VCaP (cell line): ENCODE data around the gene PLPP1.

Experiments used
- H3K27ac ChIP-seq: fragments of 450-650 bp; 2 replicates; pipeline ENCODE4 v1.5.1; 2017
- CTCF ChIP-seq: fragments of 450-650 bp; conservative IDR thresholded peaks from 2 replicates; pipeline ENCODE4 v1.5.1; 2017; ENCODE audit warnings: mild to moderate bottlenecking, moderate library complexity

PLPP1 gene

GRCh38 chr5:55564721-55565120, 30.0 kb upstream of the PLPP1 start:
- no peak for TF ChIP-seq CTCF
- peak overlapping the region; percentile 10; the same call in 1 of the 2 replicates for H3K27ac ChIP-seq

GRCh38 chr5:55558484-55558883, 23.7 kb upstream of the PLPP1 start:
- H3K27ac ChIP-seq, result no peak overlapping the region
- no peak for TF ChIP-seq CTCF

- TF ChIP-seq CTCF, result no peak
These were observed 22.4 kb upstream of the PLPP1 start for GRCh38 chr5:55557123-55557522.

GRCh38 chr5:55554585-55555202, 19.9 kb upstream of the PLPP1 start:
- peak overlapping the region; percentile 5; the same call in 1 of the 2 replicates for H3K27ac ChIP-seq

More at GRCh38 chr5:55557123-55557522, 22.4 kb upstream of the PLPP1 start:
- H3K27ac ChIP-seq, result no peak overlapping the region

GRCh38 chr5:55551904-55552303, 17.1 kb upstream of the PLPP1 start:
- H3K27ac ChIP-seq, result no peak overlapping the region
- TF ChIP-seq CTCF, result no peak

More at GRCh38 chr5:55554585-55555202, 19.9 kb upstream of the PLPP1 start:
- TF ChIP-seq CTCF, result no peak

- no peak for TF ChIP-seq CTCF
- no peak overlapping the region for H3K27ac ChIP-seq
These were observed 16.6 kb upstream of the PLPP1 start for GRCh38 chr5:55551358-55551757.

- TF ChIP-seq CTCF, result no peak
- no peak overlapping the region for H3K27ac ChIP-seq
These were observed 13.0 kb upstream of the PLPP1 start for GRCh38 chr5:55547781-55548180.
